GM23248 (cell line): Measurements from ENCODE around the gene U2AF1L4.

ENCODE experiments used
- EZH2 ChIP-seq: fragments of 200-600 bp; sonication (generic); IDR thresholded peaks from 2 replicates; pipeline ENCODE4 v1.6.1; 2018; ENCODE audit warnings: antibody characterized with exemption, mild to moderate bottlenecking; ENCODE audit not compliant: insufficient read depth, poor library complexity, severe bottlenecking
- EZH2phosphoT487 ChIP-seq: fragments of 200-600 bp; sonication (generic); IDR thresholded peaks from 2 replicates; pipeline ENCODE4 v1.6.1; 2018; ENCODE audit warnings: antibody characterized with exemption, moderate library complexity, mild to moderate bottlenecking, low read depth; ENCODE audit not compliant: insufficient read depth

DNA sequence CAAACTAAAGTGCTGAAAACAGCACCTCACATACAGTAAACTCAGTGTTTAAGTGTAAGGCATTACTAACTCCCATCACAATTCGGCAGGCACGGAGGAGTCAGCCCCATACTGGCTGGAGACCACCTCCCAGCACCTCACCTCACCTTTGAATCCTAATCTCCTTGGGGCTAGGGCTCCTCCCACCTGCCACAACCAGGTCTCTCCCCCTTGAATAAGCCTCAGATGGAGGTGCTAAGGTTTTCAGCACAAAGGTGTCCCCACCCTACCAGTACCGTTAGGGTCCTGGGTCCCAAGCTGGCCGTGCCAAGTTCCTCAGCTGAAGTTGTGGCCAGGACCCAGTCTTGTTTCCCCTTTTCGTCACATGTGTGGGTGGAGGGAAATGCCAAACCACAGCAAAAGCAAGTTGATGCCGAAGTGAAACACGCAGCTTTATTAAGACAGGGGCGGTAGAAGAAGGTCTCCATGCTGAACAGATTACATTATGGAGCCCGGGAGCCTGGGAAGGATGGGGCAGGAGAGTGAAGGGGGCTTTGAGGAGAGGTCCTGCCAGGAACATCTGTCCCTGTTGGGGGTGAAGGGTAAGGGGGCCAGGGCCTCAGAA is 3.0 kb downstream of the U2AF1L4 start, which contains the start of gene IGFLR1:
- no peak for TF ChIP-seq EZH2
- TF ChIP-seq EZH2phosphoT487 = no peak
